Measurements from ENCODE around the gene NPIPA3.
"Not testable (repeated sequence)": the region's sequence is repeated elsewhere in the genome, so short reads cannot be mapped to it uniquely, and the experiment has no call there.

The NPIPA3 gene

DNA sequence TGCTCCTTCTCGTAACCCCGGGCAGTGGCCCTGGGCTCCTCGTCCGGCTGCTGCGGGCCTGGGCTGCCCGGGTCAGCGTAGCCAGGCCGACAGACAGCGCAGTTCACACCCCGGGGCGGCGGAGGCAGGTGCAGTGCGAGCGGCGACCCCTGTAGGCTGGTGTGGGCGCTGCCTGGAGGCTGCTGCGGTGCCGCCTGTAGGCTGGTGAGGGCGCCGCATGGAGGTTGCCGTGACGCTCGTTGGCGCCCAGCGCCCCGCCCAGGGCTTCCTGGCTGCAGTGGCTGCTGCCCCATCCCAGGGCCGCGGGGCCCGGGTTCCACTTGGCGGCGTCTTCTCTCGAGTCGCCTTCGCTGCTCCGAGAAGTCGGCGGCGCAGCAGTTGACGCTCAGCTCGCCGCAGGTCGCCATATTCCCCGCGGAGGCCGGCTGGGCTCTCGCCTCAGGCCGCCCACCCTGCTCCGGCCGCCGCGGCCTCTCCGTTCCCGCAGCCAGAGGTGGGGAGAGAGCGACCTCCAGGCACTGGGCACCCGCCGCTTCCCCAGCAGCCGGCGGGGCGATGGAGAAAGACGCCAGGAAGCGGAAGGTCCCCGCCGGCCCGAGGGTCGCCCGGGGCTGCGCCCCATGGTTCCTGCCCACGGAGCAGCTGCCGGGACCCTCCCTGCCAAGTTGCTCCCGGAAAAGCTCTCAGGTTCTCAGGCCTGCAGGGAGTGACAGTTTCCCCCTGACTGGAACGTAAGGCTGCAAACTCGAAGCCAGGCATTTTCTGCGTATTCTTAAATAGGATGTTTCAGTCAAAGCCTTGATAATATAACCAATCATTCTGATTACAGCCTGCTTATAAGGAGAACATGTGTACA is 39.3 kb downstream of the NPIPA3 start, which contains the start of gene NPIPA2:
Gene NPIPA2 (plus strand): TSS at position 261 of the 856 bp plus-strand sequence. CDS start 5,533 bp downstream, outside the sequence.
- not testable (repeated sequence) for DNase-seq

DNA sequence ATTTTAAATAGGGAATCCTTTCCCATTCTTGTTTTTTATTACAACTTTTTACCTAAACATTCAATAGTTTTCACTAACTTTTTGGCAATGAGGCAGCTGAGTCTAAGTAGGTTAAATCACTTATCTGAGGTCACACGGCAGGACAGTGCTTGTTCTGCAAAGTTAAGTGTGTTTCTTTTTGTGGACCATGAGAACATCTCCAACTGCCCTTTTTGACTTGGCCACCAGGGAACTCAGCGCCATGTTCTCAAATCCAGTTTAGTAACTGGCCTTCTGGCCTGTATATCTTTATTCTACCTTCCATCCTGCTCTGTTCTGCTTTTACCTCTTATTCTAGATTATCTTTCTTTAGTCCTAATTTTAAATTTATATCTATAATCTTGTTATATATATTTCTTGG is 70.4 kb downstream of the NPIPA3 start:
- DNase-seq: not testable (repeated sequence)

DNA sequence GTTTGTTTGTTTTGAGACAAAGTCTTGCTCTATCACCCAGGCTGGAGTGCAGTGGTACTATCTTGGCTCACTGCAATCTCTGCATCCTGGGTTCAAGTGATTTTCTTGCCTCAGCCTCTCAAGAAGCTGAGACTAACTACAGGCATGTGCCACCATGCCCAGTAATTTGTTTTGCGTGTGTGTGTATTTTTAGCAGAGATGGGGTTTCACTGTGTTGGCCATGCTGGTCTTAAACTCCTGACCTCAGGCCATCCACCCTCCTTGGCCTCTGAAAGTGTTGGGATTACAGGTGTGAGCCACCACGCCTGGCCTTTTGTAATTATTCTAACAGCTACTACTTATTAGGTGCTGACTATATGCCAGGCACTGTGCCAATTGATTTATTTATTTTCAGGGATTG is 72.4 kb downstream of the NPIPA3 start:
- not testable (repeated sequence) for DNase-seq
